Neural cell (in vitro differentiated cells): ENCODE measurements around the gene DUS1L.

Source experiments
- CTCF ChIP-seq: fragments of 450-650 bp; IDR thresholded peaks from 2 replicates; pipeline ENCODE4 v1.5.1; 2014; ENCODE audit warnings: antibody characterized with exemption, mild to moderate bottlenecking, moderate library complexity; ENCODE audit not compliant: poor library complexity, severe bottlenecking
- POLR2AphosphoS5 ChIP-seq: IDR thresholded peaks from 2 replicates; pipeline ENCODE4 v1.6.1; 2012

DNA sequence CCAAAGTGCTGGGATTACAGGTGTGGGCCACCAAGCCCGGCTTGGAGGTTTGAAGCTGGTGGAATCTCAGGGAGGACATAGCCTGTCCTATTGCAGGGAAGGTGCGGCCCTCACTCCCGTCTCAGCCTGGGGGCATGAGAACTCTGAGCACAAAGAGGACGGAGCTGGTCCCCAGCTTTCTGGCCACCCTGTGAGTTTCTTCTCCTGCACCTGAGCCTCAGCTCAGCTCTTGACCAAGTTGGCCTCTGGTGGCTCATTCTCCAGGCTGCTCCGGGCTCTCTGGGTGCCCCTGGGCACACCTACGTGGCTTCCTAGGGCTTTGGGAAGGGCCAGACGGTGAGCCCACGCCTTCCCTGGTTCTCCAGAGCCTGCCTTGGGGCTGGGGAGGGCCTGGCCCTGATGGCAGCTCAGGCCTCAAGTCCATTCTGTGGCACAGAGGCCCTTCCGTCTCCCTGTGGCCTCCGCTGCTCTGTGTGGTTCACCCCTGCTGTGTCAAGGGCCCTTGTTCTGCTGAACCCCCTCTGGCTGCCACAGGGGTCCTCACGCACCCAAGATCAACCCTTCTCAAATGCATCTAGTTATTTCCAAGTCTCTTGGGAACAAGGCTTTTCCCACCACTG, 39.3 kb upstream of the DUS1L start:
- no peak for TF ChIP-seq POLR2AphosphoS5
- no peak for TF ChIP-seq CTCF
